Renal pelvis (tissue), 4 donors: ENCODE data around the gene SYCP3. TPM values are rescaled to one million over a fixed set of nuclear protein-coding genes. Genes with fewer than 3 reads are reported as not detected.
"Not testable (repeated sequence)": the region's sequence is repeated elsewhere in the genome, so short reads cannot be mapped to it uniquely, and the experiment has no call there.

Source experiments
- DNase-seq: peaks from one replicate; pipeline ENCODE4 v3.0.0-alpha.2; 2013
- polyA plus RNA-seq, 3 donors: library from polyadenylated mRNA; unstranded; fragments of 120-200 nt; gene quantifications; one replicate each; pipeline ENCODE4 v1.2.1, GENCODE V29; 2013; ENCODE audit not compliant: insufficient read length in 3 of 3

SYCP3 gene
- polyA plus RNA-seq, 3 donors: 0.85 to 1.5 (median 0.97) TPM

GRCh38 chr12:101761781-101762180, 22.5 kb upstream of the SYCP3 start:
- no peak for DNase-seq

GRCh38 chr12:101761350-101761749, 22.1 kb upstream of the SYCP3 start:
- no peak for DNase-seq

GRCh38 chr12:101759396-101760047, 20.3 kb upstream of the SYCP3 start:
- DNase-seq: peak; percentile 8

GRCh38 chr12:101750152-101750551, 10.9 kb upstream of the SYCP3 start:
- DNase-seq: no peak

GRCh38 chr12:101749657-101750056, 10.4 kb upstream of the SYCP3 start:
- DNase-seq: no peak

- no peak for DNase-seq
Observed at GRCh38 chr12:101748907-101749306, 9.6 kb upstream of the SYCP3 start.

GRCh38 chr12:101747697-101748096, 8.4 kb upstream of the SYCP3 start:
- no peak for DNase-seq

GRCh38 chr12:101746661-101747060, 7.4 kb upstream of the SYCP3 start:
- peak; percentile 14 for DNase-seq

GRCh38 chr12:101746196-101746595, 6.9 kb upstream of the SYCP3 start:
- no peak for DNase-seq

GRCh38 chr12:101745481-101745880, 6.2 kb upstream of the SYCP3 start:
- no peak for DNase-seq

- DNase-seq: no peak
Observed at GRCh38 chr12:101743724-101744472, 4.6 kb upstream of the SYCP3 start.

GRCh38 chr12:101743242-101743641, 4.0 kb upstream of the SYCP3 start:
- DNase-seq: no peak

GRCh38 chr12:101740980-101741379, 1.7 kb upstream of the SYCP3 start:
- no peak for DNase-seq

- DNase-seq: no peak
Observed at GRCh38 chr12:101740566-101740965, 1.3 kb upstream of the SYCP3 start.

- DNase-seq: no peak
Observed at GRCh38 chr12:101737476-101737875, 1.8 kb downstream of the SYCP3 start.

GRCh38 chr12:101734482-101734881, 4.8 kb downstream of the SYCP3 start:
- not testable (repeated sequence) for DNase-seq

GRCh38 chr12:101733166-101733565, 6.1 kb downstream of the SYCP3 start:
- DNase-seq: no peak

GRCh38 chr12:101732318-101732717, 6.9 kb downstream of the SYCP3 start:
- no peak for DNase-seq

- DNase-seq: no peak
Observed at GRCh38 chr12:101729842-101730241, 9.4 kb downstream of the SYCP3 start.

GRCh38 chr12:101727098-101727497, 12.2 kb downstream of the SYCP3 start:
- DNase-seq: no peak

GRCh38 chr12:101722392-101722791, 16.9 kb downstream of the SYCP3 start:
- no peak for DNase-seq

- no peak for DNase-seq
Observed at GRCh38 chr12:101720118-101720517, 19.1 kb downstream of the SYCP3 start.

GRCh38 chr12:101719566-101719965, 19.7 kb downstream of the SYCP3 start:
- DNase-seq: no peak
